Neural crest cell (in vitro differentiated cells): ENCODE data around the gene HECW1. TPM values are rescaled to one million over a fixed set of nuclear protein-coding genes. Genes with fewer than 3 reads are reported as not detected.

Source experiments
- DNase-seq: peaks from one replicate; pipeline ENCODE4 v3.0.0; 2021; ENCODE audit warnings: low read depth, mixed read lengths, low spot score
- H3K27ac Mint-ChIP-seq: one replicate; pipeline ENCODE4 v1.8.0; 2021; ENCODE audit warnings: mild to moderate bottlenecking, mixed read lengths; ENCODE audit not compliant: unreplicated experiment
- H3K27me3 Mint-ChIP-seq: 2 replicates; pipeline ENCODE4 v1.8.0; 2021; ENCODE audit warnings: low read depth, mild to moderate bottlenecking, mixed read lengths
- H3K36me3 Mint-ChIP-seq: 2 replicates; pipeline ENCODE4 v1.8.0; 2021; ENCODE audit warnings: low read depth, mild to moderate bottlenecking, mixed read lengths
- H3K4me1 Mint-ChIP-seq: 2 replicates; pipeline ENCODE4 v1.8.0; 2021; ENCODE audit warnings: mixed read lengths
- H3K4me3 Mint-ChIP-seq: one replicate; pipeline ENCODE4 v1.8.0; 2021; ENCODE audit warnings: mild to moderate bottlenecking, mixed read lengths
- H3K9me3 Mint-ChIP-seq: 2 replicates; pipeline ENCODE4 v1.8.0; 2021; ENCODE audit warnings: mixed read lengths
- total RNA-seq: library from RNA; stranded (reverse); gene quantifications from 2 replicates; pipeline ENCODE4 v1.2.1, GENCODE V29; 2021
- TF ChIP-seq, protein P1 (sequence below): fragments of 200-600 bp; sonication (generic); conservative IDR thresholded peaks from 2 replicates; pipeline ENCODE4 v1.5.0; 2021; ENCODE audit warnings: antibody characterized with exemption, mild to moderate bottlenecking

Gene HECW1
- total RNA-seq, 1 donor from 2014 or later, result 3.6 TPM

DNA sequence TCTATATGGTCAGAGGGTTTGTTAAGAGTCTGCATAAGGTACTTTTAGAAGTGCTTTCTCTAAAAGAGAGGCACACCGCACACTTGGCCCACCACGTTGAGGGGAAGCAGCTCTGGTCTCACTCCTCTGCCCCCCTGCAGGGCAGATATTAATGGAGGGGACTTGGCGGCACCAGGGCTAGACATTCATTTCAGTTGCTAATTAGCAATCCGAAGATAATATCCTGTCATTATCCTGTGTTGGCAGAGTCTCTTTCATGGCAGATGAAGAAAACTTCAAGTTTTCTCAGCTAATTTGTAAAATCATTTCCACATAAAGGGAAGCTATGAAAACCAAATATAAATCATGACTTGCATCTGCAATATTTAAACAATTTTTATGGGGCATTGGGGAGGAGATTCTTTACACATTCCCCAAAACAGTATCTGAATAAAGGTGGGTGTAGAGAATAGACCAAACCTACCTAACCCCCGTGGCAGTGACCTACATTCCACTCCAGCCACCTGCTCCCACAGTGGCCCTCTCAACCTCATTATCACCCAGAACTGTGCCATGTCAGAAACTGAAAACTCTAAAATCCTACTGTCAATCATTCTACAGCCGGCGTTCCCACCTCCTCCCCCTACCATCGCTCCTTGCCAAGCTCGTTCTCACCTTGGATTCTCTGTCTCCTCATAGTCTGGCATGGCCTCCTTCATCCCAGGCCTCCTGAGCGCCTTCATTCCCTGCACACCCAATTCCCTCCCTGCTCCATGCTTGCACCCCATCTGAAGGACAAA is 416.3 kb downstream of the HECW1 start:
- Mint-ChIP-seq H3K4me3 (no peak overlapping the region), H3K27me3 (no peaks in the 10 kb centered on the region), H3K9me3 (no peaks in the 10 kb centered on the region), H3K4me1 (no peaks in the 10 kb centered on the region), H3K27ac (no peak overlapping the region), H3K36me3 (no peaks in the 10 kb centered on the region)
- DNase-seq, result no peak
- TF ChIP-seq, protein P1, sequence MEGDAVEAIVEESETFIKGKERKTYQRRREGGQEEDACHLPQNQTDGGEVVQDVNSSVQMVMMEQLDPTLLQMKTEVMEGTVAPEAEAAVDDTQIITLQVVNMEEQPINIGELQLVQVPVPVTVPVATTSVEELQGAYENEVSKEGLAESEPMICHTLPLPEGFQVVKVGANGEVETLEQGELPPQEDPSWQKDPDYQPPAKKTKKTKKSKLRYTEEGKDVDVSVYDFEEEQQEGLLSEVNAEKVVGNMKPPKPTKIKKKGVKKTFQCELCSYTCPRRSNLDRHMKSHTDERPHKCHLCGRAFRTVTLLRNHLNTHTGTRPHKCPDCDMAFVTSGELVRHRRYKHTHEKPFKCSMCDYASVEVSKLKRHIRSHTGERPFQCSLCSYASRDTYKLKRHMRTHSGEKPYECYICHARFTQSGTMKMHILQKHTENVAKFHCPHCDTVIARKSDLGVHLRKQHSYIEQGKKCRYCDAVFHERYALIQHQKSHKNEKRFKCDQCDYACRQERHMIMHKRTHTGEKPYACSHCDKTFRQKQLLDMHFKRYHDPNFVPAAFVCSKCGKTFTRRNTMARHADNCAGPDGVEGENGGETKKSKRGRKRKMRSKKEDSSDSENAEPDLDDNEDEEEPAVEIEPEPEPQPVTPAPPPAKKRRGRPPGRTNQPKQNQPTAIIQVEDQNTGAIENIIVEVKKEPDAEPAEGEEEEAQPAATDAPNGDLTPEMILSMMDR, result no peak

DNA sequence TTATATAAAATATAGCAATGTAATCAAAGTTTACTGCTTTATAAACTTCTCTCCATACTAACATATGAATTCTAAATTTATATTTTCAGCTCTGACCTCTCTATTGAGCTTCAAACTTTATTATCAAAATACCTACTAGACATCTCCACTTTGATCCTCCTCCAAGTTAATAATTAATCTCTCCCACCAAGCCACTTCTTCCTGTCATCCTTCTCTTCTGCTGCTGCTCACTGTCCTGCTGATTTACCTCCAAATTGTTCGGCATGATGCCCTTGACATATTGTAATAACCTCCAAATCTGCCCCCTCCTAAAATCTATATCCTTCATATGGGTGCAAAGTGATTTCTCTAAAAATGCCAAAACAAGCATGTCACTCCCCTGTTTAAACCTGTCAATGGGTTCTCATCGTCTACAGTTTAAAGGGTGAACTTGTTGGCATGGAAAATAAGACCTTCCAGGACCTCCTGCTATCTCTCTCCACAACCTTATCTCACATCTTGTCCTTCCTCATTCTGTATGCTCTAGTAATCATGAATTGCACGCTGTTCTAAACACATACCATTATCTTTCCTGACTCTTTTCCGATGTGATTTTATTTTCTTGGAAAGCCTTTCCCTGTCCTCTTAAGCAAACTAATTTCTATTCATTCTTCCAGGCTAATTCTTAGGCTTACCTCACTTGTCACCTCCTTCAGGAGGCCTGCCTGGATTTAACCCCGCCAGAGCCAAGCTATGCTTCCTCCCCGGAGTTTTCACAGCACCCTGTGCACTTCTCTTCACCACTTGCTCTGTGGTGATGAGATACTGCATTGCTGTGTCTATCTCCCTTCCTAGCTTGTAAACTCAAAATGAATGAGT is 418.3 kb downstream of the HECW1 start:
- TF ChIP-seq, protein P1, result no peak
- Mint-ChIP-seq H3K4me3 (no peak overlapping the region), H3K36me3 (no peaks in the 10 kb centered on the region), H3K4me1 (no peaks in the 10 kb centered on the region), H3K27ac (no peak overlapping the region), H3K27me3 (no peaks in the 10 kb centered on the region), H3K9me3 (no peaks in the 10 kb centered on the region)
- DNase-seq, result no peak

DNA sequence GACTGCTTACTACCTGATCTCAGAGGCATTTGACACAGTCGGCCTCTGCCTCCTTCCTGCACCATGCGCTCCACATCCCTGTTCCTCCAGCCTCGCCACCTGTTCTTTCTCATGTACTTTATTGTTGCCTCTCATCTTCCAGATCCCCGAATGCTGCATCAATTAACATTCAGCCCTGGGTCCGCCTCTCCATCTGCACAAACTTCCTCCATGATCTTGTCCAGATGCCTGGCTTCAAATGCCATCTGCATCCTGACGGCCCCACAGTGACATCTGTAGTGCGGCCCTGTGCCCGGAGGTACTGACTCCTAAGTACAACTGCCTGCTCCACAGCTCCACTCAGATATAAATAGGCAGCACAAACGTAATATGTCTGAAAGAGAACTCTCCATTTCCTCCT is 419.3 kb downstream of the HECW1 start:
- H3K36me3 Mint-ChIP-seq, result no peaks in the 10 kb centered on the region
- H3K4me3 Mint-ChIP-seq, result no peak overlapping the region
- H3K27me3 Mint-ChIP-seq, result no peaks in the 10 kb centered on the region
- H3K27ac Mint-ChIP-seq, result no peak overlapping the region
- no peaks in the 10 kb centered on the region for H3K4me1 Mint-ChIP-seq
- no peak for DNase-seq
- H3K9me3 Mint-ChIP-seq, result no peaks in the 10 kb centered on the region
- TF ChIP-seq, protein P1, result no peak

DNA sequence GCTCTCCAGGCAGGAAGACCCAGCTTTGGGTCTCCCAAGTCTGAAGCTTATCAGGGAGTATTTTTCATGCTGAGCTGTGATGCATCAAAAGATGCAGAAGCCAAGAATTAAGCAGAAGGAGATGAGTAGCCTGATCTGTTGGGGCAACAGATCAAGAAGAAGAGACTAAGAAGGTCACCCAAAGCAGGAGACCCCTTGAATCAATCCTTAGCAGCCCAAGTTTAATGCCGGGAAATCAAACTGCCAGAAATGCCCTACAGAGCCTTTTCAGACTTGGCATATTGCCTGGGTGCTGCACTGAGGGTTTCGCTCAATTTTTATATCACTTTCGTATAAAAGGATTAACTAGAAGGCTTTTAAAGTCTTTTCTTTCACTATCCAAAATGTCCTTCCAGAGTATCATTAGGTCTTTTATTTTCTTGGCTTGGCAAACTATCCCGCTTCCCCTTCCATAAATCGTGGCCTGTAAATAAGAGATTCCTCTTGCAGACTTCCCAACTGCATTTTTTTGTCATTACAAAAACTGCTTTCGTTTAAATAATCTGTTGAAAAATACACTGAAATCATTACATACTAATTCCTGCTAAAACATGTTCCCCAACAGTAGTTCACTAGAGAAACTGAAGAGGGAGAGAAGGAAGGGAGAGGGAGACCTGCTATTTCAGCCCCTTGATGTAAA is 421.5 kb downstream of the HECW1 start:
- H3K27me3 Mint-ChIP-seq, result no peaks in the 10 kb centered on the region
- H3K36me3 Mint-ChIP-seq, result no peaks in the 10 kb centered on the region
- H3K4me1 Mint-ChIP-seq, result no peaks in the 10 kb centered on the region
- TF ChIP-seq, protein P1, result no peak
- DNase-seq, result no peak
- no peak overlapping the region for H3K27ac Mint-ChIP-seq
- no peaks in the 10 kb centered on the region for H3K9me3 Mint-ChIP-seq
- no peak overlapping the region for H3K4me3 Mint-ChIP-seq

DNA sequence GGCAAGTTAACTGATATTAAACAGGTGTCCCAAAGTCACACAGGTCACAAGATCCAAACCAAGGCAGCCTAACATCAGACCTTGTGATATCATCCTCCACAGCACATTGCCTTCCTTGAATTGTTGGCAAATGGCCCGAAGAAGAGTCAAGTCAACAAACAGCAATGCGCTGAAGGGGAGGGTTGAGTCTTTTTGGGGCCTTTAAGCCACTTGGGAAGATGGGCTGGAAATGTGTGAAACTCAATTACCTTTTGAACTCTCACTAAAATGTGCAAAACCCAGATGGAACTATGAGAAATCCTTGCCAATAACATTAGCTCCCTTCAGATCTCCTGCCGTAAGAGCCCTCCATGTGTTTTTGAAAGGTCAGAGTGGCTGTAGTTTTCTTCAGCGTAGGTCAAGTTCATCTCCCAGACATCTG is 422.6 kb downstream of the HECW1 start:
- Mint-ChIP-seq H3K36me3 (no peaks in the 10 kb centered on the region), H3K27me3 (no peaks in the 10 kb centered on the region), H3K9me3 (no peaks in the 10 kb centered on the region), H3K4me3 (no peak overlapping the region), H3K4me1 (no peaks in the 10 kb centered on the region), H3K27ac (no peak overlapping the region)
- TF ChIP-seq, protein P1, result no peak
- DNase-seq, result no peak
